Measurements from ENCODE around the gene ITGA2. TPM values are rescaled to one million over a fixed set of nuclear protein-coding genes. Genes with fewer than 3 reads are reported as not detected.

The ITGA2 gene
- total RNA-seq, 1 experiment from 2014 or later = 5.2 TPM

- no peaks in the 10 kb centered on the region for H3K27me3 ChIP-seq (replicated peaks)
- H3K27ac ChIP-seq = no peak overlapping the region
- H3K9me3 ChIP-seq (replicated peaks) = no peaks in the 10 kb centered on the region
- H3K36me3 ChIP-seq = no peaks in the 10 kb centered on the region
- DNase-seq (ENCODE audit: low read depth in 1 of 2, low spot score in 2 of 2) = no peak
- no peak overlapping the region for H3K4me3 ChIP-seq
- H3K4me1 ChIP-seq (replicated peaks) = no peaks in the 10 kb centered on the region
Observed at GRCh38 chr5:53114988-53115387, 125.8 kb downstream of the ITGA2 start.

GRCh38 chr5:53116597-53116996 lies 127.4 kb downstream of the ITGA2 start:
- no peaks in the 10 kb centered on the region for H3K27me3 ChIP-seq (replicated peaks)
- no peak overlapping the region for H3K4me3 ChIP-seq
- H3K36me3 ChIP-seq = no peaks in the 10 kb centered on the region
- no peak for DNase-seq (ENCODE audit: low read depth in 1 of 2, low spot score in 2 of 2)
- no peaks in the 10 kb centered on the region for H3K9me3 ChIP-seq (replicated peaks)
- H3K4me1 ChIP-seq (replicated peaks) = no peaks in the 10 kb centered on the region
- no peak overlapping the region for H3K27ac ChIP-seq

GRCh38 chr5:53118879-53119278 lies 129.7 kb downstream of the ITGA2 start:
- no peak for DNase-seq (ENCODE audit: low read depth in 1 of 2, low spot score in 2 of 2)
- Histone ChIP-seq H3K4me3 (no peak overlapping the region), H3K27ac (no peak overlapping the region), H3K27me3 (replicated peaks) (no peaks in the 10 kb centered on the region), H3K9me3 (replicated peaks) (no peaks in the 10 kb centered on the region), H3K4me1 (replicated peaks) (no peaks in the 10 kb centered on the region), H3K36me3 (no peaks in the 10 kb centered on the region)

- Histone ChIP-seq H3K27ac (no peak overlapping the region), H3K36me3 (no peaks in the 10 kb centered on the region), H3K27me3 (replicated peaks) (no peaks in the 10 kb centered on the region), H3K4me3 (no peak overlapping the region), H3K9me3 (replicated peaks) (no peaks in the 10 kb centered on the region), H3K4me1 (replicated peaks) (no peaks in the 10 kb centered on the region)
- DNase-seq (ENCODE audit: low read depth in 1 of 2, low spot score in 2 of 2) = no peak
Observed at GRCh38 chr5:53120165-53120564, 131.0 kb downstream of the ITGA2 start.

- DNase-seq (ENCODE audit: low read depth in 1 of 2, low spot score in 2 of 2) = no peak
- no peak overlapping the region for H3K4me3 ChIP-seq
- H3K4me1 ChIP-seq (replicated peaks) = no peaks in the 10 kb centered on the region
- no peaks in the 10 kb centered on the region for H3K9me3 ChIP-seq (replicated peaks)
- H3K27ac ChIP-seq = no peak overlapping the region
- H3K27me3 ChIP-seq (replicated peaks) = no peaks in the 10 kb centered on the region
- no peaks in the 10 kb centered on the region for H3K36me3 ChIP-seq
Observed at GRCh38 chr5:53123702-53124101, 134.6 kb downstream of the ITGA2 start.

GRCh38 chr5:53126521-53126920 lies 137.4 kb downstream of the ITGA2 start:
- no peaks in the 10 kb centered on the region for H3K4me1 ChIP-seq (replicated peaks)
- H3K9me3 ChIP-seq (replicated peaks) = no peaks in the 10 kb centered on the region
- H3K4me3 ChIP-seq = no peak overlapping the region
- DNase-seq (ENCODE audit: low read depth in 1 of 2, low spot score in 2 of 2) = no peak
- no peak overlapping the region for H3K27ac ChIP-seq
- no peaks in the 10 kb centered on the region for H3K27me3 ChIP-seq (replicated peaks)
- no peaks in the 10 kb centered on the region for H3K36me3 ChIP-seq

GRCh38 chr5:53127107-53127506 lies 138.0 kb downstream of the ITGA2 start:
- Histone ChIP-seq H3K36me3 (no peaks in the 10 kb centered on the region), H3K4me1 (replicated peaks) (no peaks in the 10 kb centered on the region), H3K27ac (no peak overlapping the region), H3K9me3 (replicated peaks) (no peaks in the 10 kb centered on the region), H3K4me3 (no peak overlapping the region), H3K27me3 (replicated peaks) (no peaks in the 10 kb centered on the region)
- no peak for DNase-seq (ENCODE audit: low read depth in 1 of 2, low spot score in 2 of 2)

- Histone ChIP-seq H3K9me3 (replicated peaks) (no peaks in the 10 kb centered on the region), H3K4me1 (replicated peaks) (no peaks in the 10 kb centered on the region), H3K27ac (no peak overlapping the region), H3K36me3 (no peaks in the 10 kb centered on the region), H3K27me3 (replicated peaks) (no peaks in the 10 kb centered on the region), H3K4me3 (no peak overlapping the region)
- no peak for DNase-seq (ENCODE audit: low read depth in 1 of 2, low spot score in 2 of 2)
Observed at GRCh38 chr5:53128481-53128880, 139.3 kb downstream of the ITGA2 start.

GRCh38 chr5:53130266-53130665 lies 141.1 kb downstream of the ITGA2 start:
- Histone ChIP-seq H3K36me3 (no peaks in the 10 kb centered on the region), H3K4me3 (no peak overlapping the region), H3K27ac (no peak overlapping the region), H3K27me3 (replicated peaks) (no peaks in the 10 kb centered on the region), H3K4me1 (replicated peaks) (no peaks in the 10 kb centered on the region), H3K9me3 (replicated peaks) (no peaks in the 10 kb centered on the region)
- DNase-seq (ENCODE audit: low read depth in 1 of 2, low spot score in 2 of 2) = no peak

- H3K4me1 ChIP-seq (replicated peaks) = no peaks in the 10 kb centered on the region
- H3K27me3 ChIP-seq (replicated peaks) = no peaks in the 10 kb centered on the region
- no peak overlapping the region for H3K4me3 ChIP-seq
- no peak overlapping the region for H3K27ac ChIP-seq
- H3K9me3 ChIP-seq (replicated peaks) = no peaks in the 10 kb centered on the region
- no peak for DNase-seq (ENCODE audit: low read depth in 1 of 2, low spot score in 2 of 2)
- no peaks in the 10 kb centered on the region for H3K36me3 ChIP-seq
Observed at GRCh38 chr5:53133020-53133419, 143.9 kb downstream of the ITGA2 start.

Other genes starting within 250 kb of the ITGA2 start
- gene ITGA1, start 201.4 kb upstream of the ITGA2 start, total RNA-seq (2014; rRNA removed; shearing (Covaris generic)) = 27.4 and 27.5 TPM in 2 replicates
- gene PELO, start 201.4 kb upstream of the ITGA2 start, total RNA-seq (2014; rRNA removed; shearing (Covaris generic)) = 12.8 and 20.9 TPM in 2 replicates
- gene MOCS2, start 120.4 kb downstream of the ITGA2 start, total RNA-seq (2014; rRNA removed; shearing (Covaris generic)) = 70.1 and 112 TPM in 2 replicates

Data from SJSA1 (cell line).